ENCODE data around the gene CCDC110. TPM values are rescaled to one million over a fixed set of nuclear protein-coding genes. Genes with fewer than 3 reads are reported as not detected.

The CCDC110 gene
- total and polyA plus RNA-seq, 7 donors, result 0.69 to 9.3 (median 1.6) TPM

GRCh38 chr4:185467101-185467500 is 4.4 kb downstream of the CCDC110 start:
- no peak for DNase-seq
- Histone ChIP-seq H3K9me3 (no peaks in the 10 kb centered on the region), H3K27me3 (no peaks in the 10 kb centered on the region), H3K4me3 (no peak overlapping the region), H3K4me1 (peaks cover 0 to 11% (median 5%) of the 10 kb centered on the region in 4 donors), H3K27ac (no peak overlapping the region), H3K36me3 (no peaks in the 10 kb centered on the region)
- WGBS, 2 donors, result 84 to 93% methylated on average over 4 of the region's 4 CpGs
- intact Hi-C loops (cut with DNase I), result no loop called here
- no peak for TF ChIP-seq CTCF (IDR thresholded peaks at IDR 0.05)
- TF ChIP-seq POLR2AphosphoS5 (IDR thresholded peaks at IDR 0.05), result no peak
- TF ChIP-seq POLR2A (IDR thresholded peaks at IDR 0.05), result no peak
- no peak for TF ChIP-seq EP300 (IDR thresholded peaks at IDR 0.05)

- TF ChIP-seq CTCF (IDR thresholded peaks at IDR 0.05) (no peak), POLR2A (IDR thresholded peaks at IDR 0.05) (no peak), EP300 (IDR thresholded peaks at IDR 0.05) (no peak), POLR2AphosphoS5 (IDR thresholded peaks at IDR 0.05) (no peak)
- Histone ChIP-seq H3K36me3 (no peaks in the 10 kb centered on the region), H3K27me3 (no peaks in the 10 kb centered on the region), H3K4me3 (no peak overlapping the region), H3K27ac (no peak overlapping the region), H3K9me3 (no peaks in the 10 kb centered on the region), H3K4me1 (peaks cover 0 to 5% (median 2%) of the 10 kb centered on the region in 4 donors)
- no peak for DNase-seq
- intact Hi-C loops (cut with DNase I), result no loop called here
- WGBS, 2 donors, result 77 to 86% methylated on average over 3 of the region's 3 CpGs
Observed at GRCh38 chr4:185465707-185466106, 5.8 kb downstream of the CCDC110 start.

- TF ChIP-seq POLR2A (IDR thresholded peaks at IDR 0.05) (no peak), CTCF (IDR thresholded peaks at IDR 0.05) (no peak), POLR2AphosphoS5 (IDR thresholded peaks at IDR 0.05) (no peak), EP300 (IDR thresholded peaks at IDR 0.05) (no peak)
- H3K36me3 ChIP-seq, result no peaks in the 10 kb centered on the region
- 5 to 8% methylated on average over 1 of the region's 1 CpG for WGBS, 2 donors
- H3K4me3 ChIP-seq, result no peak overlapping the region
- no peak for DNase-seq
- no peak overlapping the region for H3K27ac ChIP-seq
- no peaks in the 10 kb centered on the region for H3K27me3 ChIP-seq
- no peaks in the 10 kb centered on the region for H3K4me1 ChIP-seq
- H3K9me3 ChIP-seq, result no peaks in the 10 kb centered on the region
- intact Hi-C loops (cut with DNase I), result no loop called here
Observed at GRCh38 chr4:185464887-185465286, 6.6 kb downstream of the CCDC110 start.

- no peaks in the 10 kb centered on the region for H3K4me1 ChIP-seq
- H3K27ac ChIP-seq, result no peak overlapping the region
- no peaks in the 10 kb centered on the region for H3K27me3 ChIP-seq
- intact Hi-C loops (cut with DNase I), result no loop called here
- WGBS, 2 donors, result 58 to 59% methylated on average over 6 of the region's 6 CpGs
- H3K36me3 ChIP-seq, result no peaks in the 10 kb centered on the region
- DNase-seq, result no peak
- no peaks in the 10 kb centered on the region for H3K9me3 ChIP-seq
- no peak overlapping the region for H3K4me3 ChIP-seq
- TF ChIP-seq EP300 (IDR thresholded peaks at IDR 0.05) (no peak), POLR2AphosphoS5 (IDR thresholded peaks at IDR 0.05) (no peak), CTCF (IDR thresholded peaks at IDR 0.05) (no peak), POLR2A (IDR thresholded peaks at IDR 0.05) (no peak)
Observed at GRCh38 chr4:185464183-185464582, 7.3 kb downstream of the CCDC110 start.

GRCh38 chr4:185463541-185463940 is 8.0 kb downstream of the CCDC110 start:
- no peak for DNase-seq
- H3K27me3 ChIP-seq, result no peaks in the 10 kb centered on the region
- H3K27ac ChIP-seq, result no peak overlapping the region
- TF ChIP-seq POLR2AphosphoS5 (IDR thresholded peaks at IDR 0.05), result no peak
- TF ChIP-seq EP300 (IDR thresholded peaks at IDR 0.05), result no peak
- no peak for TF ChIP-seq CTCF (IDR thresholded peaks at IDR 0.05)
- no peak for TF ChIP-seq POLR2A (IDR thresholded peaks at IDR 0.05)
- 94% methylated on average over 6 of the region's 6 CpGs for whole genome bisulfite sequencing, 2 donors
- H3K36me3 ChIP-seq, result no peaks in the 10 kb centered on the region
- intact Hi-C loops (cut with DNase I), result no loop called here
- H3K9me3 ChIP-seq, result no peaks in the 10 kb centered on the region
- no peak overlapping the region for H3K4me3 ChIP-seq
- H3K4me1 ChIP-seq, result no peaks in the 10 kb centered on the region
